Activated T-cell treated with anti-CD3 and anti-CD28 coated beads for 1 hour (primary cell): ENCODE data around the gene DMD.
"Not testable (repeated sequence)": the region's sequence is repeated elsewhere in the genome, so short reads cannot be mapped to it uniquely, and the experiment has no call there.

Experiments
- DNase-seq: peaks from one replicate; pipeline ENCODE4 v3.0.0-alpha.2; 2020; ENCODE audit warnings: low read depth

Gene DMD

DNA sequence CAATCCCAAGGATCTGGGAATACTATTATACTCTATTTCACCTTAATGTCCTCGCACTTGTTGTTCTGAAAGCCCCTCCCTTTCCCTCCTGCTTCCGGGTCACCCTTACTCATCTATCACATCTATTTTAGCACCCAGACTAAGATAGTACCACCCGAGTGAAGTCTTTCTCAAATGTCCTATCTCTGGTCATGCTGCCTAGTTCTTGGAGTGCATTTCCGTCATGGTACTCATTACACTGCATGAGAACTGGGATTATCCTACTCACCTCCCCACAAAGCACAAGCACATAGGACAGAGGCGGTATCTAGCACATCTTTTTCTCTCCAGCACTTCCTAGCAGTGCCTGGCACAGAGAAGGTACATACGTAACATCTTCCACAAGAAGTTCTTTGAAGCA lies 1195.2 kb downstream of the DMD start:
- no peak for DNase-seq

DNA sequence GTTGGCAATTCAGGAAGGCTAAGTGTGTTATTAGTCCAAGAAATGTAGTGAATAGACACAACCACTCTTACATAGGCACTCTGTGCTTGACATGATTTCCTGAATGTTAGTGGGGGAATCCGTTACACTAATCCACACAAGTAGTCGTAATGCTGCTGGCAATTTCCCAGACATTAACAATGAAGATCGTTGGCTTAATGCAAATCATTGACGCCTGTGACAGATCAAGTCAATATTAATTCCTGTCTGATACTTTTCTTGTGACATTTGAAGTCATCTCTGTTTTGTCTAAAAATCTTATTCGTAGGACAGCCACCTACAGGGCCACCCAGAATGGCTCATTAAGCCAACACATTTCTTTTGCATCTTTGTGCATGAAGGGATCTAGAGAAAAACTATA lies 1200.4 kb downstream of the DMD start:
- DNase-seq: no peak

DNA sequence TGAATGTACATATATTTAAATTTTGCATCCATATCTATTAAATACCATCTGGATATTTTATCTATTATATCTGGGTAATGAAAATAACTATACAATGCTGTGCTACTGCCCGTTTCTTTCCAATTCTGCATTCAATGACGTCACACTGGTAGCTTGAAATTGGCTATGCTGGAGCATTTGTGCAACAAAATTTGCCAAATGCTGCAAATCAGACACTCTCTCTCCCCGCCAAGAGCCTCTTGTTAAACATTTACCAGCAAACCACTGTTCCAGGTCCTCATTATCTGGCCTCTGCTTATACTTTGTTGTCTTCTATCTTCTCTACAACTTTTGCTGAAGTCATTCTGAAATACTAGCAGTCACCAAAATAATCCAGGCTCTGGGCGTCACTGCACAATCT lies 1201.1 kb downstream of the DMD start:
- no peak for DNase-seq

DNA sequence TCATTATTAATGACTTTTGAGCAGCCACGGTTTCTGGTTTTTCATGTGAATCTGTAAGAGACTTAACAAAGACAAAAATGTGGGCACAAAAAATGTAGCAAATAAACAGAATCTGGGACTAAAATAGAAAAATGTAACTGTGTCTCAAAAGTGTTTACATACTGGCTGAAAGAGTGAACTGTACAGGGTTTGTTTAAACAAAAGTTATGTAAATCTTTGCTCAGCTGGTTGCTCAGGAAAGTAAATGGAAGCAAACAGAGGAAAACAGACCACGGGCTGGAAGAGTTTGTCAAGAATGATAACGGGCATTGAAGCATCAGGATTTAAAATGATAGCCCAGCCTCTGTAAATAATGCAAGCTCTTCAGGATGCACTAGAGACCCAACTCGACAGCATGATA lies 1217.7 kb downstream of the DMD start:
- DNase-seq: no peak

DNA sequence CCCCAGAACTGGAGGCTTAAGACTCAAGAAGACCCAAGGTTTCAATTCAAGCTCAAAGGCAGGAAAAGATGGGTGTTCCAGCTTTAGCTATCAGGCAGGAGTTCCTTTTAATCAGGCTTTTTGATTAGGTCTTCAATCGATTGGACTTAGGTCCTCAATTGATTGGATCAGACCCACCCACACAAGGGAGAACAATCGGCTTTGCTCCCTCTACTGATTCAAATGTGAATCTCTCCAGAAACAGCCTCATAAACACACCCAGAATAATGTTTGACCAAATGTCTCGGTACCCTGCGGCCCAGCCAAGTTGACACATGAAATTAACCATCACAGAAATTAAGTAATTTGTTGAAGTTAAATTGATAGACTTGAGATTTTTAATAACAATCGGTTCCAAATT lies 1222.4 kb downstream of the DMD start:
- DNase-seq: no peak

DNA sequence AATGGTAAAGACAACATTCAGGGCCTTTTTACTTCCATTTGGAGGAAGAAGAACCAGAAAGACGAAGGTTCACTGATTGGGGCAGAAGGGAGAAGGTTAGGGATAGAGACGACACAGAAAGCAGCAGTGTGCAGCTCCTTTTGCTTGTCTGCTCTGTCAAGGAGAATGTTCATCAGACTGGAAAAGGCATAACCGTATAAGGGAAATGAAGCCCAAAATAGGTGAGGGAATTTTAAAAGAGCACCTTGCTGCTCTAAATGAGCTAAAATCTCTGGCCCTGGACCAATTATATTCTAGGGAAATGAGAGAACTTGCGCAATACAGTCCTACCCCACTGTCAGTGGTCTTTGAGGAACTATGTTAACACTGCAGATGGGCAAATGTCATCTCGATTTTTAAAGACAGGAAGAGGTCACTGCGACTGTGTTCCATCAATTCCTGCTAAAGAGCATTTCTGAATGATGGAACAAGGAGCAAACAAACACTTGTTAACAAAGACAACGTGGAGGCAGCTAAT lies 1229.7 kb downstream of the DMD start:
- DNase-seq: no peak

DNA sequence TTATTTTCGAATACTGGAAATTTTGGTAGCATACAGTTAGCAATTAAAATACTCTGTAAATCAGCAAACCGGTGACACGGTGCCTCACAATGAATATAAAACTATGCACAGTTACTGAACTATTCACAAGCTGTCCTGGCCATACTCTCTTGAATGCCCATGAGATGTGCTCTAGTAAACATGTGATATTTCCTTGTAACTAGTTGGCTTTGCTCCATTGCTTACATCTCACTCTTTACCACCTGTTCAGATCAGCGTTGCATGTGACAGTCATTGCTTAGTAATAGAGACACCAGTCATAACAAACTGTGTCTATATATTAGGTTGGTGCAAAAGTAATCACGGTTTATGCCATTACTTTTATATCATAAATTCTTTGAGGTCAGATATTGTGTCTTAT lies 1241.6 kb downstream of the DMD start:
- no peak for DNase-seq

DNA sequence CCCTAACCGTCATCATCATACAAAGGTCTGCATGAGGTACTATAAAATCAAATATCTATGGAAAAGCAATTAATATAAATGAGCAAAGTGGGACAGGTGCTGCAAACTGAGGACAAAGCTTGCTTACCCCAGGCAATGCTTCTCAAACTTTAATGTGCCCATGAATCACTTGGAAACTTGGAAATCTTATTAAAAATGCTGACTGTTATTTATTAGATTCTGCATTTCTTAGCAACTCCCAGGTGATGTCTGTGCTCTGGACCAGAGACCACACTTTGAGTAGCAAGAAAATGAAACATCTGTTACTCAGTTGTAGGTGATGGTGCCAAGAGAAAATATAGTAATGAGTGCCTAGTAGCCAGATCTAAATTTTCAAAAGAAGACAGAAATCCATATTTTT lies 1249.1 kb downstream of the DMD start:
- DNase-seq: no peak

DNA sequence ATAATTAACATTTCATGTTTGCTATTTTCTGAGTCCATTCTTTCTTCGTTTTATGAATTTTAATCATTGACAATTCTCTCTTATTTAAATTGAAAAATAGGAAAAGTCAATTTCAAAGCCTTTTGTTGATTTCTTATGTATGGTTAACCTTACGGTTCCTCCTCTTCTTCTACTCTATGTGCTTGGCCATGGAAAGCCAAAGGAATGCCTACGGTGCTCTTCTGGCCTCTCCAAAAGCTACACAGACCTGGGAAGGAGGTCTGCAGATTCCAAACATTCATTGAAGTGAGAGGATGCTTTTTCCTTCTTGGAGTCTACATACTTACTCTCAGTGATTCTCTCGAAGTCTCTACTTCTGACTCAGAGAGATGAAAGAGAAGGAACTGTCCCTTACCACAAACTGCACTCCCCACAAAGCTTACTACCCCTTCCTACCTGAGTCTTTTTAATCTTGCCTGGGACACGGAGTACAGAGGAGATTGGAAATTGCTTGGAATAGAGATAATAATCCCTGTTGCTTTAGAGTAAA lies 1276.4 kb downstream of the DMD start:
- DNase-seq: no peak

DNA sequence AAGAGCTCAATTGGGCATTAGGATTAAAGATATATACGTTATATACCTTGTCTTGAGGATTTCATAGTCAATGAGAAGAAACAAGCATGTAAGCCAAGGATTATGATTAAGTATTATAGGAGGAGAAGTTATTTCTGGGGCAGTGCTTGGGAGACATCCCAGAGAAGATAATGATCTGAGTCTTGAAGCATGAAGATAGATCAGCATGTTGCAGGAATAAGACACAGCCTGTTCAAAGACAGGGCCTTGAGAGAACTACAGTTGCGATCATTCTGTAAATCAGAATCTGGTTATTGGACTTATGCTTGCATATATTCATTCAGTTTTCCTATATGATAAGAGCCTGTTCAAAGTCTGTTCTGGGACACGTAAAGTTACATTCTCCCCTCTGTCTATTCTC lies 1277.3 kb downstream of the DMD start:
- DNase-seq: no peak

DNA sequence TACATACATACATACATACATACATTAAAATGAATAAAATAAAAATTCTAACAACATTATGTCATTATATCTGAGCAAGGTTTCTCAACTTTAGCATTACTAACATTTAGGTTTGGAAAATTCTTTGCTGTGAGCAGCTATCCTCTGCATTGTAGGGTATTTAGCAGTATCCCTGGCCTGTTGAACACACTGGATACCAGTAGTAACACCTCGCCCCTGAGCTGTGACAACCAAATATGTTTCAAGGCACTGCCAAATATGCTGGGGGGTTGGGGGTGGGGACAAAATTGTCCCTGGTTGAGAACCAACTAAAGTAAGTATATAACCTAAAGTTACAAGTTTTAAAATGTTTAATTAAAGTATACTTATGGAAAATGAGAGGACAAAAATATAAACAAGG lies 1278.6 kb downstream of the DMD start:
- DNase-seq: no peak

DNA sequence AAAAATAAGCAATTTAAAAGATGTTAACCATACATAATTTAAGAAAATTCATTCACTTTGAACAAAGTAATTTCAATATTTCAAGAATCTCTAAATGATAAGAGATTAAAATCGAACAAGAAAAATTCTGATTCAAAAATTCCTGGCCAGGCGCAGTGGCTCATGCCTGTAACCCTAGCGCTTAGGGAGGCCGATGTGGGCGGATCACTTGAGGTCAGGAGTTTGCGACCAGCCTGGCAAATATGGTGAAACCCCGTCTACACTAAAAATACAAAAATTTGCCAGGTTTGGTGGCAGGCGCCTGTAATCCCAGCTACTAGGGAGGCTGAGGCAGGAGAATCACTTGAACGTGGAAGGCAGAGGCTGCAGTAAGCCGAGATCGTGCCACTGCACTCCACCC lies 1279.0 kb downstream of the DMD start:
- not testable (repeated sequence) for DNase-seq

DNA sequence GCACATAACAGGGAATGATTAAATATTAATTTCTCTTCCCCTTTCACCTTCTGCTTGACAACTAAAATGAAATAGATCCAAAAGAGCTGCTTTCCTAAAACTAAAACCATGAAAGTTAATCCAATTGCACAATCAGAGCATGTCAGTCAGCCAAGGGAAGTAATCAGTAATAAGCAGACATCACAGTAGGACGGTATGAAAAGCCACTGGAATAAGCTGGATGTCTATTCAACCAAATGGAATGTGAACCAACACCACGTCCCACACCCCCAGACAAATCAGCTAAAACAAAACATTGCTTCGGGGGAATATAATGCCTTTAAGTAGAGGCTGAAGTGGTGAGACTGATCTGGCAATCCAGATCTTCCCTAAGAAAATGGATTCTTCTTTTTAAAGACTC lies 1280.1 kb downstream of the DMD start:
- no peak for DNase-seq

DNA sequence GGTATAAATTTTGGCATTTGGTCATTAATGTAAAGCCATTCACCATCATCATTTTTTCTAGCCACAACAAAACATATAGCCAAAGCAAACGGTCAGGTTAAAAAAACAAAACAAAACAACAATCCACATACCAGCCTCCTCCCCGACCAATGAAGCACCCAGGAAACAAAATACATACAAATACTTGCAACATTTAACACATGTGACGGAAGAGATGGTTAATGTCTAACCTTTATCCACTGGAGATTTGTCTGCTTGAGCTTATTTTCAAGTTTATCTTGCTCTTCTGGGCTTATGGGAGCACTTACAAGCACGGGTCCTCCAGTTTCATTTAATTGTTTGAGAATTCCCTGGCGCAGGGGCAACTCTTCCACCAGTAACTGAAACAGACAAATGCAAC lies 1282.0 kb downstream of the DMD start:
- no peak for DNase-seq

DNA sequence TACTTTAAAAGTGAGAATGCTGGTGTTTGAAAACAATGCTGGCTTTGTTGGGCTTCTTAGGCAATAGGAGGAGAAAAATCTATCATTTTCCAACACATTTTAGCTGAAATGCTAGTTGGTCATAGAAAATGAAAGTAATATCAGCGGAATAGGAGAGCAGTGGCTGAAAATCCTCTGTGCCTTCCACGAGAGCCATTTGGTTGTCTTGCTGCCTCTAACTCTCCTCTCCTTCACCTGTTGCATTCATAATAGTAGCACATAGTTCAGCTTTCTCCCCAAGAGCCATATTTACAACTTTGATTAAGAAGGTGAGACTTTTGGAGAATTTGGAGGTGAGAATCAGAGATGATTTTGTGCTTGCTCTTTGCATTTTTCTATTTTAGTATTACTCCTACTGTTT lies 1290.1 kb downstream of the DMD start:
- no peak for DNase-seq

DNA sequence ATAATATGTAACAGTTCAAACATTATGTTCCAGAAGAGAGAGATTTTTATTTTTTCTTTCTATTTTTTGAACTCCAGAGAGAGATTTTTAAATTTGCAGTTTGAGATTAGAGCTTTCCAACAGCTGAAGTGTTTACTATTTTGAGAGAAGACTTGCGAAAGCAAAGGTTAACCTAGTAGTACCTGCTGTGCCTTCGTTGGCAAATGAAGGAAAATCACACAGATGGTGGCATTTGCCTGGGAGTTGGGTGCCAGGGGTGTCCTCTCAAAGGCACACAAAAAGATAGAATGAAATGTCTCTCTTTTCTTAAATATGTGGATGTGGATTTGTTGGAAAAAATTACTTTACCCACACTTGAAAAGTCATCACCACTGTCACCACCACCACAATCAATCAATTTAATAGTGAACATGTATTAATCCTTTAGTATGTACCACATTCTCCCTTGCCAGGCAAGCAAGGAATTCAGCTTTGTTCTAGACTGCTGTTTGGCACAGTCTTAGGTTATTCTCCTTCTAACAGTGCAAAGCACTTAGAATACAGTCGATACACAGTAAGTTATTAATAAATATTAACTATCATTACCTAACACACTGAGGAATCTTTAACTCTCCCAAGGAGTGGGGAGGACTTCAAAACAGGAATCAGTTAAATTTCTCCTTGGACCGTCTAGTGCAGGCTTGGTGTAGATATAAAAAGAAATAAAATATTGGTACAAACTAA lies 1301.3 kb downstream of the DMD start:
- DNase-seq: no peak

DNA sequence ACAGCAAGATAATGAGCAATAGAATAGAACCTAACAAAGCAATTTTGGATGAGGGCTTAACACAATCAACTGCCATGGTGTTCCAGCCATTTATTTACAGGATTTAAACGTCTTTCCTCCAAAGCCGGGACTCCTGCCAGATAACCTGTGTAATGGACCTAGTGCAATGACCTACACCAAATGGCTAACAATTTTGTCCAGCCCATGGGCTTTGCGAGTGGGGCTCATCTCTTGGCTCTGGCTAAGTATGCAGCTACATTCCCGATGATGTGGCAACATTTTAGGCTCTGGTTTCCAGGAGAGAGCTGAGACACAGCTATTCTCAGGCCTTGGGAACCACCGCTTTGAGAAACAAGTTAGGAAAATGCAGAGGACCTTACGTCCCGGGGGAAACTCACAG lies 1317.2 kb downstream of the DMD start:
- DNase-seq: no peak

DNA sequence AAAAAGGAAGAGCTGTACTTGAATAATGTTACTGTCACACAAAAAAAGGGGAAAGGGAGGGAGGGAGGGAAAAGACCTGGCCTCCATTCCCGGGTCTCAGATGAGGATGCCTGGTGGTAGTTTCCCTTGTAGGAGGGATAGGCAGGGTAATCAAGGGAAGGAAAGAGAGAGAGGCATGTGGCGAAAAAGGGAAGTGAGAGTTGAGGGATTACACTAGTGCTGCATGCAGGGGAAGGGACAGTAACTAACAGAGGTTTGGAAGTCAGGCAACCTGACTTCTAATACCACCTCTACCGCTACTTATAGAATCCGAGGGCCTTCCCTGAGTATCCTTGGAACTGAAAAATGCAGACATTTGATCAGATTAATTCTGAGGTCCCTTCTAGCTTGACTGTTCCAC lies 1317.8 kb downstream of the DMD start:
- DNase-seq: no peak

DNA sequence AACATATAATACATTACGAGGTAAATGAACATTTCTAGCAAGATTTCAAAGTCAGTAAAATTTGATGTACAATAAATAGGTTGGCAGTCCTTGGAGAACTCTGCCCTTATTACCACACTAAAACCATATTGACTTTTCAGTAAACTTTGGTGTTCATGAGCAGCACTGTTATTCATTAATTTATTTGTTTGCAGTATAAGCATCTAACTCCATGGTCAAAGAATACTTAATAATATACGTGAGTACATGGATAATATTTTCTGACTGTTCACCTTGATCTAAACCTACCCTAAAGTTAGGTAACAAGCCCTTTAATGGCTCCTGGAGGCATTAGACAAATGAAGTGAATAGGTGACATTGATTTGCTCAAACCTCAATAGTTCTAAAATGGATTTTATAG lies 1322.3 kb downstream of the DMD start:
- no peak for DNase-seq

DNA sequence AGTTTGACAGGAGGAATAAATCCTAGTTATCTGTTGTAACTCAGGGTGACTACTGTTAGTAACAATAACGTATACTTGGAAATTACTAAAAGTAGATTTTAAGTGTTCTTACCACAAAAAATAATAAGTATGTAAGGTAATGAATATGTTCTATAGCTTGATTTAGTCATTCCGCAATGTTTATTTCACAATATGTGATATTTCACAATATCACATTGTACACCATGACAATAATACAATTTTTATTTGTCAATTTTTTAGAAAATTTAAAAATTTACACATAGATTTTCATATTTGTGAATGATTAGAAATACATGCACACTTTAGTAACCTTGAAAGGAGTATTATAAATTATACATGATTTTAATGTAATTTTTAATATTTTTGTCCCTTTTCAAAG lies 1326.8 kb downstream of the DMD start:
- DNase-seq: no peak

DNA sequence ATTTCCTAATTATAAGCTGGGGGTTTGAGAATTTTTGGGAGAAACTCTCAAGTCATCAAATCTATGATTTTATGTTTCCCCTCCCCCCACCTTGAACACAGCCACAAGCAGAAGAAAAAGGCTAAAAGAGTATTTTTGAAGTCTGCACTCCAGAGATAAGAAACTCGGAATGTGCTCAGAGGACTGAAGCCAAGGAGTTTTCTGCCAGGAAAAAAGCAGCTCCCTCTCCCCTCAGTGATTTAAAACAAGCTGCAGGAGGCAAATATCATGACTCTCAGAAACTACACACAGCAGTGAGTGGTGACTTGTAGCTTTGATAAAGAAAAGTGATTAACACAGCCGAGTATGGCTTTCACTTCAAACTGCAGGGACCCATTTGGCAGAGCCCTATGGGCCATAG lies 1339.3 kb downstream of the DMD start:
- DNase-seq: no peak

DNA sequence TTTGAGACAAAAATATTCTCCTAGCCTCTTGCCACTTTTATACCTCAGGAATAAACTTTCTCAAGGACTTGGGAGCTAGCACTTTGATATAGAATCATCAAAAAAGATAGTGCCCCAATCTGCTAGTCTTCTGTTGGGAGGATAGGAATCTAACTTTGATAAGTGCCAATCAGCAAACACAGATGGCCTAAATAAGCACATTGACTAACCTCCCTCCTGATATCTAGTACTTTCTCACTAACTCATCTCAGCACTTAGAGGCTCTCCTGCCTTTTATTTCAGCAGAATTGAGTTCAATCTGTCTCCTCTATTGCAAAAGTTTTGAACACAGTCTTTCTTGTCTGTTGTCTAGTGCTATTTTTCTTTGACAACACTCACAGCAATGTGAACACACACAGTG lies 1341.1 kb downstream of the DMD start:
- no peak for DNase-seq

DNA sequence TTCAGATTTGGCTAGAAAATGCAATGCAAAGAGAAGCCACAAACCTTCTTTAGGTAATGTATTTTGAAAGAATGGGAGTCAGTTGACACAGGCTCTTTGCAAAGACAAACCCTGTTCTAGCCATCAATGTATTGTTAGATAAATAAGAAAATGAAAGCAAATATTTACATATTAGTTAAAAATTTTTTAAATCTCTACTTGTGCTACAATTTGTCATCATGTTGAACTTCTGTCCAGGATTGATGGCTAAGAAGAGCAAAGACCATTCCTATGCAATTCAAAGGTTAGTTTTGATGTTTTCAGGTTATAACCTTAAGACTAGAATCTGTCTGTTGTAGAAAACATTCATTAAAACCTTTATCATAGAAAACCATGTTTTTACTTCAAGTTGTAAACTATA lies 1350.7 kb downstream of the DMD start:
- DNase-seq: no peak

DNA sequence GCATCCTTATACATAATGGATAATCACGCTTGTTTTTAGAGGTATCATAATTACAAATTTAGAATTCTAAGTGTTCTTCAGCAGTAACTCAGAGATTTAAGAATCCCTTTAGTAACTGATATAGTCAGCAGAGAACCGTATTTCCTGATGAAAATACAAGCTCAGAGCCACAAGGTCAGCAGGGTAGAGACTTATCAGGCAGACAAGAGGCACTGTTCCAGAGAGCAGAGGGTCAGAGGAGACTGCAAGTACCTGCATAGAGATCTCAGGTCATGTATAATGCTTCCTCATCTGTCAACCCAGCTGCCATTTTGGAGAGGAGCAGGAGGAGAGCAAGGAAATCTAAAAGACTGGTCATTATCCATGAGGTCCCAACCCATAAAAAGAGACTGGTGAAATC lies 1352.4 kb downstream of the DMD start:
- DNase-seq: no peak
